GM23338 (cell line): ENCODE data around the gene KSR2. TPM values are rescaled to one million over a fixed set of nuclear protein-coding genes. Genes with fewer than 3 reads are reported as not detected.

Source experiments
- ATAC-seq: fragments of 200-7000 bp; cut with Tn5 transposase; 3 replicates; pipeline ENCODE4 v1.9.1; 2020
- DNase-seq: peaks from one replicate; pipeline ENCODE4 v3.0.0-alpha.2; 2015; ENCODE audit warnings: low spot score
- H2AFZ ChIP-seq: fragments of 200-600 bp; sonication (generic); 2 replicates; pipeline ENCODE4 v1.8.0; 2016; ENCODE audit warnings: antibody characterized with exemption, mild to moderate bottlenecking, moderate library complexity
- H3F3A ChIP-seq: fragments of 200-600 bp; sonication (generic); replicated peaks from 2 replicates; pipeline ENCODE4 v1.8.0; 2017; ENCODE audit warnings: antibody characterized with exemption, mixed run types, low read depth
- H3K27ac ChIP-seq: fragments of 200-600 bp; sonication (generic); 2 replicates; pipeline ENCODE4 v1.6.1; 2016; ENCODE audit warnings: low read depth
- H3K27me3 ChIP-seq: fragments of 200-600 bp; sonication (generic); 2 replicates; pipeline ENCODE4 v1.8.0; 2016; ENCODE audit warnings: mild to moderate bottlenecking, mixed run types, moderate library complexity; ENCODE audit not compliant: insufficient read depth
- H3K36me3 ChIP-seq: fragments of 200-600 bp; sonication (generic); 2 replicates; pipeline ENCODE4 v1.8.0; 2016; ENCODE audit warnings: mild to moderate bottlenecking; ENCODE audit not compliant: insufficient read depth
- H3K4me1 ChIP-seq: fragments of 200-600 bp; sonication (generic); 2 replicates; pipeline ENCODE4 v1.8.0; 2016; ENCODE audit warnings: mild to moderate bottlenecking, moderate library complexity; ENCODE audit not compliant: insufficient read depth
- H3K4me2 ChIP-seq: fragments of 200-600 bp; sonication (generic); 2 replicates; pipeline ENCODE4 v1.7.1; 2017; ENCODE audit warnings: mixed run types
- H3K4me3 ChIP-seq: fragments of 200-600 bp; sonication (generic); 2 replicates; pipeline ENCODE4 v1.6.1; 2016; ENCODE audit warnings: mixed run types
- H3K79me2 ChIP-seq: fragments of 200-600 bp; sonication (generic); replicated peaks from 2 replicates; pipeline ENCODE4 v1.8.0; 2017; ENCODE audit warnings: mild to moderate bottlenecking; ENCODE audit not compliant: insufficient read depth
- H3K9me2 ChIP-seq: fragments of 200-600 bp; sonication (generic); 2 replicates; pipeline ENCODE4 v1.8.0; 2017; ENCODE audit not compliant: insufficient read depth
- H4K20me1 ChIP-seq: fragments of 200-600 bp; sonication (generic); replicated peaks from 2 replicates; pipeline ENCODE4 v1.8.0; 2017; ENCODE audit warnings: mild to moderate bottlenecking; ENCODE audit not compliant: insufficient read depth
- H3K27ac Mint-ChIP-seq: 2 replicates; pipeline ENCODE4 v1.8.0; 2020; ENCODE audit warnings: inconsistent platforms, mild to moderate bottlenecking, moderate library complexity, mixed read lengths
- H3K27me3 Mint-ChIP-seq: 3 replicates; pipeline ENCODE4 v1.8.0; 2022; ENCODE audit warnings: low read depth, mild to moderate bottlenecking, moderate library complexity, mixed read lengths, inconsistent platforms; ENCODE audit not compliant: insufficient read depth, poor library complexity
- H3K36me3 Mint-ChIP-seq: 3 replicates; pipeline ENCODE4 v1.8.0; 2021; ENCODE audit warnings: low read depth, mild to moderate bottlenecking, inconsistent platforms, moderate library complexity, mixed read lengths
- H3K4me1 Mint-ChIP-seq: 3 replicates; pipeline ENCODE4 v1.8.0; 2020; ENCODE audit warnings: mild to moderate bottlenecking, inconsistent platforms, mixed read lengths
- H3K4me3 Mint-ChIP-seq: 3 replicates; pipeline ENCODE4 v1.8.0; 2021; ENCODE audit warnings: moderate library complexity, mild to moderate bottlenecking, inconsistent platforms, mixed read lengths
- H3K9me3 Mint-ChIP-seq: 3 replicates; pipeline ENCODE4 v1.8.0; 2020; ENCODE audit warnings: moderate library complexity, mild to moderate bottlenecking, inconsistent platforms, mixed read lengths
- CREB1 ChIP-seq: fragments of 250-450 bp; sonication (Bioruptor Pico); IDR thresholded peaks from 2 replicates; pipeline ENCODE4 v1.5.0; 2020; ENCODE audit warnings: low read depth, mild to moderate bottlenecking, moderate library complexity
- CTCF ChIP-seq, 2 experiments: fragments of 200-600 bp in 1 of 2; sonication (generic) in 1 of 2; conservative IDR thresholded peaks; 2 replicates each; pipeline versions ENCODE4 v1.5.1 to v1.6.1; 2016 to 2017; ENCODE audit warnings: antibody characterized with exemption in 2 of 2, low read depth in 2 of 2, mild to moderate bottlenecking in 2 of 2, moderate library complexity in 1 of 2
- EZH2 ChIP-seq: fragments of 200-600 bp; sonication (generic); IDR thresholded peaks from one replicate; pipeline ENCODE4 v1.8.0; 2017; ENCODE audit warnings: antibody characterized with exemption, mild to moderate bottlenecking, low read depth; ENCODE audit not compliant: unreplicated experiment
- EZH2phosphoT487 ChIP-seq: fragments of 200-600 bp; sonication (generic); IDR thresholded peaks from one replicate; pipeline ENCODE4 v1.8.1; 2018; ENCODE audit warnings: antibody characterized with exemption; ENCODE audit not compliant: unreplicated experiment
- JUNB ChIP-seq: IDR thresholded peaks from one replicate; pipeline ENCODE4 v1.6.1; 2016; ENCODE audit warnings: antibody characterized with exemption; ENCODE audit not compliant: unreplicated experiment
- NANOG ChIP-seq: IDR thresholded peaks from 2 replicates; pipeline ENCODE4 v1.6.1; 2016; ENCODE audit warnings: antibody characterized with exemption, borderline replicate concordance
- REST ChIP-seq: IDR thresholded peaks from one replicate; pipeline ENCODE4 v1.6.1; 2018; ENCODE audit warnings: antibody characterized with exemption; ENCODE audit not compliant: unreplicated experiment
- ZNF114 ChIP-seq: fragments of 250-450 bp; sonication (Bioruptor Pico); IDR thresholded peaks from 2 replicates; pipeline ENCODE4 v1.5.0; 2020; ENCODE audit warnings: mild to moderate bottlenecking, moderate library complexity
- ZNF331 ChIP-seq: fragments of 250-450 bp; sonication (Bioruptor Pico); IDR thresholded peaks from 2 replicates; pipeline ENCODE4 v1.5.0; 2020; ENCODE audit warnings: low read depth, mild to moderate bottlenecking, moderate library complexity
- ZNF462 ChIP-seq: fragments of 250-450 bp; sonication (Bioruptor Pico); IDR thresholded peaks from 2 replicates; pipeline ENCODE4 v1.5.0; 2020; ENCODE audit warnings: mild to moderate bottlenecking, moderate library complexity
- polyA plus RNA-seq: library from polyadenylated mRNA; unstranded; fragments of >200 nt; fragmentation: Nextera tagmentation; extraction: Ambion mirVana; gene quantifications from 2 replicates; pipeline ENCODE4 v1.2.1, GENCODE V29; 2016
- total RNA-seq: library from RNA; depleted of rRNA; stranded (reverse); fragments of >200 nt; shearing (Covaris generic); gene quantifications from 2 replicates; pipeline ENCODE4 v1.2.3, GENCODE V29; 2014

Gene KSR2
- total and polyA plus RNA-seq, 2 experiments from 2014 or later: 1.1 to 2.7 TPM

GRCh38 chr12:117497407-117497806 is 471.4 kb downstream of the KSR2 start:
- Histone ChIP-seq H3K79me2 (no peaks in the 10 kb centered on the region), H3K36me3 (no peaks in the 10 kb centered on the region), H3K4me2 (no peak overlapping the region), H3K27ac (no peak overlapping the region), H3K9me2 (peaks cover 4% of the 10 kb centered on the region; the same call in 1 of the 2 replicates), H3K4me3 (no peak overlapping the region), H3K4me1 (peaks cover 7% of the 10 kb centered on the region), H3F3A (no peaks in the 10 kb centered on the region), H2AFZ (no peak overlapping the region), H4K20me1 (no peaks in the 10 kb centered on the region), H3K27me3 (no peaks in the 10 kb centered on the region)
- H3K36me3 Mint-ChIP-seq: no peaks in the 10 kb centered on the region
- ATAC-seq (no peak), DNase-seq (no peak)
- H3K4me1 Mint-ChIP-seq: peaks cover 18% of the 10 kb centered on the region
- H3K9me3 Mint-ChIP-seq: no peaks in the 10 kb centered on the region
- no peak overlapping the region for H3K27ac Mint-ChIP-seq
- H3K4me3 Mint-ChIP-seq: no peak overlapping the region
- H3K27me3 Mint-ChIP-seq: no peaks in the 10 kb centered on the region
- TF ChIP-seq CREB1 (CRISPR knock-in tag) (no peak), REST (no peak), JUNB (no peak), ZNF331 (CRISPR knock-in tag) (no peak), NANOG (no peak), EZH2 (no peak), ZNF114 (CRISPR knock-in tag) (no peak)

- Histone ChIP-seq H2AFZ (no peak overlapping the region), H3F3A (no peaks in the 10 kb centered on the region), H3K9me2 (peaks cover 4% of the 10 kb centered on the region; the same call in 1 of the 2 replicates), H3K4me1 (peaks cover 7% of the 10 kb centered on the region), H3K27ac (no peak overlapping the region), H3K79me2 (no peaks in the 10 kb centered on the region), H3K4me2 (no peak overlapping the region), H3K27me3 (no peaks in the 10 kb centered on the region), H4K20me1 (no peaks in the 10 kb centered on the region), H3K4me3 (no peak overlapping the region), H3K36me3 (no peaks in the 10 kb centered on the region)
- ATAC-seq: peak; percentile 44
- Mint-ChIP-seq H3K4me3 (no peak overlapping the region), H3K9me3 (no peaks in the 10 kb centered on the region), H3K4me1 (peaks cover 18% of the 10 kb centered on the region), H3K36me3 (no peaks in the 10 kb centered on the region), H3K27ac (no peak overlapping the region), H3K27me3 (no peaks in the 10 kb centered on the region)
- peak; percentile 23 for DNase-seq
- no peak for TF ChIP-seq EZH2phosphoT487
- TF ChIP-seq CTCF (conservative IDR thresholded peaks at IDR 0.05; ENCODE audit: low read depth in 2 of 2): no peak
- no peak for TF ChIP-seq ZNF462 (CRISPR knock-in tag)
- no peak for TF ChIP-seq ZNF114 (CRISPR knock-in tag)
These were observed 473.7 kb downstream of the KSR2 start for GRCh38 chr12:117494833-117495655.
